SU-DHL-6 (cell line): Measurements from ENCODE around the gene SMPDL3A.

Source experiments
- CTCF ChIP-seq: fragments of 200-600 bp; sonication (generic); IDR thresholded peaks from one replicate; pipeline ENCODE4 v1.5.1; 2017; ENCODE audit warnings: antibody characterized with exemption, mild to moderate bottlenecking, low read length, moderate library complexity; ENCODE audit not compliant: insufficient read depth, poor library complexity, severe bottlenecking
- EZH2phosphoT487 ChIP-seq: fragments of 200-600 bp; sonication (generic), shearing (Covaris generic); conservative IDR thresholded peaks from 2 replicates; pipeline ENCODE4 v1.6.1; 2018; ENCODE audit warnings: mild to moderate bottlenecking, antibody characterized with exemption, low read length, moderate library complexity, mixed read lengths

GRCh38 chr6:122787721-122788120 is 1.3 kb upstream of the SMPDL3A start:
- no peak for TF ChIP-seq CTCF
- TF ChIP-seq EZH2phosphoT487, result no peak
